Renal cortical epithelial cell (primary cell): ENCODE measurements around the gene P2RX2. TPM values are rescaled to one million over a fixed set of nuclear protein-coding genes. Genes with fewer than 3 reads are reported as not detected.
A peak's percentile ranks its signal among the peaks of the same experiment; 100 is the strongest.

Source experiments
- DNase-seq: peaks from one replicate; pipeline ENCODE4 v3.0.0-alpha.2; 2011; ENCODE audit warnings: low read depth
- total RNA-seq: library from RNA; depleted of rRNA; stranded (reverse); fragments of >200 nt; gene quantifications from 2 replicates; pipeline ENCODE4 v1.2.3, GENCODE V29; 2014

P2RX2 gene
- total RNA-seq, 1 donor from 2014 or later, result not detected

DNA sequence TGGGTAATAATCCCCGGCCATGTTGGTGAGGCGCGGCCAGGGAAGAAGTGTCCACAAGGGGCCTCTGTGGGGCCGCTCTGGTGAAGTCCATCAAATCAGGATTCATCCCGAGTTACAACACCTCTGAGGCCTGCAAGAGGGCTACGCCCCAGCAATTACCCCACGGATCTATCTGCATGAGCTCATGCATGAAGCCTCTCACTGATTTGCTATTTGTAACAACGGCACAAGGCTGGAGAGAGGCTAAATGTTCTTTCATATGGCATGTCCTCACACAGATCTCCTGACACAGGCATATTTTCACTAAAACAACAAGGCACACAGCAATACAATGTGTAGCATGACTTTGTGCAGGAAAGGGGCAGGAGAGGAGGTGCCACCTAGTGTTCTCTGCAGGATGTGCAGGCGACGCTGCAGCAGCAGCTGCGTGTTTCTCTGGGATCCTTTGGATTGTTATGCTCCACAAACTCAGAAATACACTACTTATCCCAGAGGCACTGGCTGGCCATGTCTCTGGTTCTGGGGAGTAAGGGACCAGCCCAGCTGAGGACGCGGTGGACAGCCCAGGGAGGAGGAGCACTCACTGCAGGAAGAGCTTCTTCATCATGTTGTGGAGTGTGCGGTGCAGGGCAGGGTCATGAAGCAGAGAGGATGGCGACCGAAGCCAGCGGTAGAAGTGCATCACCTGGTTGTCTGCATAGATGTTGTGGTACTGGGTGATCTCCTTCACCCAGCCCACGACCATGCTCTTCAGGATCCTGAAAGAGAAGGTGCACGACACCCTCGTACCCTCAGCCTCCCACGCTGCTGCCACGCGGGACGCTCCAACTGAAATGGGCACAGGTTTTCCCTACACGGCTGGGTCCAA is 20.2 kb downstream of the P2RX2 start:
- peak; percentile 46 for DNase-seq

DNA sequence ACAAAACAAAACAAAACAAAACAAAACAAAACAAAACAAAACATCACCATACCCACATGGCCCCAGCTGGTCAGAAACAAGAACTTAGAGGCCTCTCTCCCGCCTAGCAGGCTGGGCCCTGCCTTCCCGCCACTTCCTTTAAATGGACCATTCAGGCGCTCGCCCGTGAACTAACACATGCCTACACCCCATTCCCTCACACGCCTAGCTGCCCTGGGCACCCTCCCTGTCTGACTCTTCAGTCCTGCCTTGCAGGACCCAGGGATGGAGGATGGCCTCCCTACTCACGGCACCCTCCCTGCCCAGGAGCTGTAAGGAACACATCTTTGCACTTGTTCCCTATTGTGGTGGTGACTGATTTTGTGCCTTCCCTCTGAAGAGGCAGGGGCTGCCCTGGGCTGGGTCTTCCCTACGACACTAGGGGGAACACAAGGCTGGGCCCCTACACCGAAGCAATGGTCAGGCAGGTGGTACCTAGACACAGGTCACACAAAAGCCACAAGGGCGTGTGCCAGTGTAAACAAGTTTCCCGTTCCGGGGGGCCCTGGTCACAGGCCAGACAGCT is 21.5 kb downstream of the P2RX2 start:
- DNase-seq, result no peak

DNA sequence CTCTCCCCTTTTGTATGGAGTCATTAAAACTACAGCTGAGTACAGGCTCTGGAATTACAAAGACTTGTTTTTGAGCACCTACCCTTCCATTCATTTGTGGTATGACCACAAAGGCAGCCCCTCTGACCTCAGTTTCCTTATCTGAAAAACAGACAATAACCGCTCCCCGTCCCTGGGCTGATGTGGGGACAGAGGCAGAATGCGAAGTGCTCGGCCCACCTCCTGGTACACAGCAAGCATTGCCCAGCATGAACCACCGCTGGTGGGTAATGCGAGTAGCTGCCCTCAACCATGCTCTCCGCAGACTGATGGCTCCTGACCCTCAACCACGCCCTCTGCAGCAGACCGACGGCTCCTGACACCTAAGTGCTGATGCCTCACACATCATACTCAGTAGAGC is 22.4 kb downstream of the P2RX2 start:
- no peak for DNase-seq

- DNase-seq, result no peak
These were observed 23.5 kb downstream of the P2RX2 start for GRCh38 chr12:132641811-132642650.

- DNase-seq, result no peak
These were observed 24.6 kb downstream of the P2RX2 start for GRCh38 chr12:132642846-132643835.

DNA sequence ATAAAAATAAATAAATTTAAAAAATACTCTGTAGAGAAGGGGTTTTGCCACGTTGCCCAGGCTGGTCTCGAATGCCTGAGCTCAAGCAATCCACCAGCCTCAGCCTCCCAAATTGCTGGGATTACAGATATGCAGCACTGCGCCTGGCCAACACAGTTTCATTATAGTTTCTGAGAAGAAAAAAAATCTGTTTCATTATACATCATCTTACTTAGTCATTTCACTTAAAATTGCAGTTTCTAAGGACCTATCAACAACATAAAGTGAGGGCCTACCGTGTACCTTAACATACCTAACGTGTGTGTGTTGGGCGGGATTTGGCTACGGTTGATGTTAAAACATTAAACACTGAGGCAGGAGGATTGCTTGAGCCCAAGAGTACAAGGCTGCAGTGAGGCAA is 28.3 kb downstream of the P2RX2 start:
- DNase-seq, result no peak

- DNase-seq, result no peak
These were observed 29.3 kb downstream of the P2RX2 start for GRCh38 chr12:132647858-132648257.

DNA sequence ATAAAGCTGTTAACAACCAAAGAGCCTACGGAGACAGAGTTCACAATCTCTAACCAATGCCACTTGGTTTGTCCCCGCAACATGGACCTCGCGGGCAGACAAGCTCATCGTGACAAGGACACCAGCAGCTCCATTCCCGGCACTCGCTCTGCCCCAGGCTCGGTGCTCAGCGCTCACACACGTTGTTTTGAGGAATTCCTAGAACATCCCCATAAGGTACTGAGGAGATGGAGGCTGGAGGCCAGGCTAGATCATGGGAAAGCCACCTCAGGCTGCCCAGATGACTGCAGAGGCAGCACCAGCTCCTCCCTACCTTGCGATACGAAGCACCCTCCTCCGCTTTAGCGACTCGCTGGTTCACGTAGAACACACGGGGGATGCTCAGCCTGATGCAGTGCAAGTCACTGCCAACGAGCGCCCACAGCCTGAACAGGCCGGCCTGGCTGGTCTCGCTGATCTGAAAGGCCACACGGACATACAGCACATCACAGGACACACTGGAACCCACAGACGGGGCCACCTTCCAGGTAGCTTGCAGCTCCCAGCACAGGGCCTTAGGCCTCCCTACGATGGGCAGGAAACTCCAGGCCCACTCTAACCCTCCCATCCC is 30.1 kb downstream of the P2RX2 start:
- no peak for DNase-seq

DNA sequence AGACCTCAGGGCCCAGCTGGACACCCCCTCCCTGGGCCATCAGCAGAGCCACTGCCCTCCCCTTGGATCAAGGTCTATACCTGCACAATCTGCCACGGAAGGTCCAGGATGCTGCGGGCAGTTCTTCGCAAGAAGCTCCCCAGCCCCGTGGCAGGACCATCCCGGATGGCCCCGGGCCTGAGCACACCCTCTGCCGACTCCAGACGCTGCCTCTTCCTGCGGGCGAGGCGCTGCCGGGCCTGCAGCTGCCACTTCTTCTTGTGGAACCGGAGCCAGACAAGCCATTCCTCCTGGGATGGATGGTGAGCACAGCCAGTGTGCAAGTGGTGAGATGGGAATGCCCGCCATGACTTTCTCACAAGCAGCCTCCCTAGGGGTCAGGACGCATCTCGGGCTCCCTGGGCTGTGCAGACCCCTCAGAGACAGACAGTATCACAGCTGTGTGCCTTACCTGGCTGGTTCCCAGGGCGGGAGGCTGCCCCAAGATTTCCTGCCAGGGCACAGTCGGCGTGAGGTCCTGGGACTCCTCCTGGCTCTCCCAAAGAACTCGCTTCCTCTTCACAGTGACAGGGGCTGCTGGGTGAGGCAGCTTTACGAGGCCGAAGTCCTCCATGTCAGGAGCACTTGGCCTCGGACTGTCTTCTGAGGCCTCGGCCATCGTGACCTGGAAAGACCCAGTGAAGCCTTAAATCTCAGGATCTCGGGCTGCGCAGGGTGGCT is 30.8 kb downstream of the P2RX2 start:
- DNase-seq, result no peak

DNA sequence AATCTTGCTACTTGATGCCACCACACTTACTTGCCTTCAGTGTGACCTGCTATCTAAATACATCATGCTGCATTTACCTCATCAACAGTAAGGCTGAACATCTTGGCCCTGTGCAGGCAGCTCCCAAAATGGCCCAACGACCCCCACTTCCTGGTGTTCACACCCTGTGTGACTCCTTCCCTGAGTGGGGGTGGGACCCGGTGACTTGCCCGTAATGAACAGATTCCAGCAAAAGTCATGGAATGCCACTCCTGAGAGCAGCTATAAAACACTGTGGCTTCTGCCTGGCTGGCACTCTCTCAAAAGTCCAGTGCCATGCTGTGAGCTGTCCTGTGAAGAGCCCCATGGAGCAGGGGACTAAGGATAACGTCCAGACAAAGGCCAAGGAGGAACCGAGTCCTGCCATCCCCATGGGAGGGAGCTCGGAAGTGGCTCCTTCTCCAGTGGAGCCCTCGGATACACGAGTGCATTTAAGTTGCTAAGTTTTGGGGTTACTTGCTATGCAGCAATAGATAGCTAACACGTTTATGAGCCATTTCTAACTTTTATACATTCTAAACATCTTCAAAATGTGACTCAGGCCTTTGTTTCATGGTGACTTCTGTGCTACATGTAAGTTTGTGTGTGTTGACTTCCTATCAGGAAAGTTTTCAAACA is 33.0 kb downstream of the P2RX2 start:
- no peak for DNase-seq

DNA sequence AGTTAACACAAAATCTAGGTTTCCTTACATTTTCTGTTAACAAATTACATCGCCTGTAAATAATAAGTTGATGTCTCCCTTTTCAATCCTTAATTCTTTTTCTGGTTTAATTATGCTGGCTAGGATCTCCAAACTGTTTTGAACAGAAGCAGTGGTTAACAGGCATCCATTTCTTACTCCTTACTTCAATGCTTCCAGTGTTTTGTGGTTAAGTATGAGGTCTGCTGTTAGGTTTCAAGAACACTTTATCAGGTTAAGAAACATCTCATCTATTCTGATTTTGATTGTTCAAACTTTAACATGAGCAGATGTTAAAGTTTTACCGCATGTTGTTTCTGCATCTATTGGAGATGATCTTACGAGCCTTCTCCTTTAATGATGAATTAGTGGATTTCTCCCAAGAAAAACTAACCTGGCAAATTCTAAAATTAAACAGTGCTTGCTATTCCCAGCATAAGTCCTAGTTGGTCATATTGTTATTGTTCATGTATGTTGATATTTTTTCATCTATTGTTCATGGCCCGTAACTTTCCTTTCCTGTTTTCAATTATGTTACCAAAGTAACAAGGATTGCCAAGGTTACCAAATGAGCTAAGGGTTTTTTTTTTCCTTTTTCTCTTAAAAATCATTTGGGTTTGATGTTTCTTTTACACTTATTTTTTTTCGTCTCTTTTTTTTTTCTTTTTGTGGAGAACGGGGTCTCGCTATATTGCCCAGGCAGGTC is 35.2 kb downstream of the P2RX2 start:
- no peak for DNase-seq

DNA sequence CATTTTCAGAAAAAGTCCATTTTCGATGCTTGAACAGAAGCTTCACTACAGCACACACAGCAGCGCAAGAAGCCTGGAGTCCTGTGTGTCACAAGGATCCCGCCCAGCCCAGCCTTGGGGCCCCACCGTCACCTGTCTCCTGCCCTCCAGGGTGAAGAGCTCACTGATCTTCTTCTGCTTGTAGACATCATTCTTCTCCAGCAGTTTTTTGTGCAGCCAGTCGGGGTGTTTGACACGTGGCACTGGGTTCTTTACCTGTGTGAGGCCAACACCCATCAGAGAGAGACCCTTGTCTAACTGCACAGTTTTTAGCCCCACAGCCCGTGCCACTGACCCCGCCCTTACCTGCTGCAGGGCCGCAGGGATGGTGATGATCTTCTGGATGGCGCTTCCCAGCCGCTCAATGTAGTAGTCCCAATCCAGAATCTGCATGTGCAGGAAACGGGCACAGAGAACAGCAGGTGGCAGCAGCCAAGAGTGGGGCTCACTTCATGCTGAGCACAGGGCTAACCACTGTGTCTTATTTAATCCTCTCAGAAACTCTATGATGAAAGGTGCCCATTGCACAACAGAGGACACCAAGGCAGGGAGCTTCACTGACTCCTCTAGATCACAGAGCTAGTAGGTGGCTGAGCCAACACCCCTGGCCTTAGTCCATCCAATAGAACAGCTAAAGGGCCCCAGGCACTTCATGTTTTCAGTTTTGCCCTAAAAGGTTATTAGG is 38.6 kb downstream of the P2RX2 start:
- no peak for DNase-seq

- DNase-seq, result no peak
These were observed 39.7 kb downstream of the P2RX2 start for GRCh38 chr12:132658149-132658894.

DNA sequence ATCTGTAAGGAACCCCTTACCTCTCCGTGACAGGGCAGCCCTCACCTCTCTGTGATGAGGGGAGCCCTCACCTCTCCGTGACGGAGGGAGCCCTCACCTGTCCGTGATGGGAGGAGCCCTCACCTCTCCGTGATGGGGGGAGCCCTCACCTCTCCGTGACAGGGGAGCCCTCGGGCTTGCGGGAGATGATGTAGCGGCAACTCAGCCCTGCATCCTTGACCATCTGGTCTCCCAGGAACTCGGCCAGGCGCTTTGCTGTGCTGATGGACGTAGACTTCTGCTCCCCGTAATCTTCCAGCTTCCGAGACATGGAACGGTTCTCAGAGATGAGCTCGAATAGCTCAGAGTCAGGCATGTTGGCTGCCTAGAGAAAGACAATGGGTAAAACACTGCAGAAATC is 40.6 kb downstream of the P2RX2 start:
- DNase-seq, result no peak

- no peak for DNase-seq
These were observed 41.5 kb downstream of the P2RX2 start for GRCh38 chr12:132660052-132660451.

- DNase-seq, result no peak
These were observed 42.4 kb downstream of the P2RX2 start for GRCh38 chr12:132660996-132661395.

DNA sequence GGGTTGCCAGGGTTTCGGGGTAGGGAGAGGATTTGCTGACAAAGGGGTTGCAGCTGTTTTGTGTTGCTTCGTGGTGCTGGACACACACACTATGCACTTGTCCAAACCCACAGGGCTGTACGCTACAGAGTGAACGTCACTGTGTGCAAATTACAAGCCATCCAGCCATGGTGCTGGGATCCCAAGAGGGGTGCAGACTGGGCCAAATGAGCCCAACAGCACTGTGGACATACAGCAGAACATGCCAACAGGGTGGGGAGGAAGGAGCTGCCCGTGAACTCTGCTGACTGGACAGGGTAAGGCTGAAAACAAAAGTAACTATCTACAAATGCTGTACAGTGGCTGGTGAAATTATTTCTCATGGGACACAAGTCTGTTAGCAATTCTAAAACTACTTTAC is 43.4 kb downstream of the P2RX2 start:
- no peak for DNase-seq
